Astrocyte (in vitro differentiated cells and primary cell): ENCODE data around the gene LRRC8D.

Source experiments
- EZH2 ChIP-seq: IDR thresholded peaks from 2 replicates; pipeline ENCODE4 v1.6.1; 2012; ENCODE audit warnings: mild to moderate bottlenecking, low read length, inconsistent platforms; ENCODE audit not compliant: insufficient read depth
- TF ChIP-seq, protein P1 (sequence below): IDR thresholded peaks from 2 replicates; pipeline ENCODE4 v1.5.1; 2011; ENCODE audit warnings: low read depth, mild to moderate bottlenecking, inconsistent platforms, low read length, moderate library complexity; ENCODE audit not compliant: insufficient read depth

DNA sequence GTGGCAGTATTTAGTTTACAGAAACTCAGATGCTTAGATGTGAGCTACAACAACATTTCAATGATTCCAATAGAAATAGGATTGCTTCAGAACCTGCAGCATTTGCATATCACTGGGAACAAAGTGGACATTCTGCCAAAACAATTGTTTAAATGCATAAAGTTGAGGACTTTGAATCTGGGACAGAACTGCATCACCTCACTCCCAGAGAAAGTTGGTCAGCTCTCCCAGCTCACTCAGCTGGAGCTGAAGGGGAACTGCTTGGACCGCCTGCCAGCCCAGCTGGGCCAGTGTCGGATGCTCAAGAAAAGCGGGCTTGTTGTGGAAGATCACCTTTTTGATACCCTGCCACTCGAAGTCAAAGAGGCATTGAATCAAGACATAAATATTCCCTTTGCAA lies 114.4 kb downstream of the LRRC8D start:
- TF ChIP-seq, protein P1, sequence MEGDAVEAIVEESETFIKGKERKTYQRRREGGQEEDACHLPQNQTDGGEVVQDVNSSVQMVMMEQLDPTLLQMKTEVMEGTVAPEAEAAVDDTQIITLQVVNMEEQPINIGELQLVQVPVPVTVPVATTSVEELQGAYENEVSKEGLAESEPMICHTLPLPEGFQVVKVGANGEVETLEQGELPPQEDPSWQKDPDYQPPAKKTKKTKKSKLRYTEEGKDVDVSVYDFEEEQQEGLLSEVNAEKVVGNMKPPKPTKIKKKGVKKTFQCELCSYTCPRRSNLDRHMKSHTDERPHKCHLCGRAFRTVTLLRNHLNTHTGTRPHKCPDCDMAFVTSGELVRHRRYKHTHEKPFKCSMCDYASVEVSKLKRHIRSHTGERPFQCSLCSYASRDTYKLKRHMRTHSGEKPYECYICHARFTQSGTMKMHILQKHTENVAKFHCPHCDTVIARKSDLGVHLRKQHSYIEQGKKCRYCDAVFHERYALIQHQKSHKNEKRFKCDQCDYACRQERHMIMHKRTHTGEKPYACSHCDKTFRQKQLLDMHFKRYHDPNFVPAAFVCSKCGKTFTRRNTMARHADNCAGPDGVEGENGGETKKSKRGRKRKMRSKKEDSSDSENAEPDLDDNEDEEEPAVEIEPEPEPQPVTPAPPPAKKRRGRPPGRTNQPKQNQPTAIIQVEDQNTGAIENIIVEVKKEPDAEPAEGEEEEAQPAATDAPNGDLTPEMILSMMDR: no peak
- no peak for TF ChIP-seq EZH2
